Measurements from ENCODE around the gene MCU.
"Not testable (repeated sequence)": the region's sequence is repeated elsewhere in the genome, so short reads cannot be mapped to it uniquely, and the experiment has no call there.

MCU gene

DNA sequence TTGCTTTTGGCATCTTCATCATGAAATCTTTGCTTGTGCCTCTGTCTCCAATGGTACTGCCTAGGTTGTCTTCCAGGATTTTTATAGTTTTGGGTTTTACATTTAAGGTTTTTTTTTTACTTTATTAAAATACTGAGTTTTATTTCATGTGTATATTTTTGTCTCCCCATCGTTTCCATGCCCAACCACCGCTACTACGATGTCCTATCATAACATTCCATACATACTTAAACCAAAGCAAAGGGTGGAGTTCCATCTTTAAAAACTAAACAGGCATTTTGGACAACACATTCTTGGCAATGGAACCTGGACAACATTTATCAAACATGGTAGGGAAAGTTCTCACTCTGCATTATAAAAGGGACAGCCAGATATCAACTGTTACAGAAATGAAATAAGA is 225.3 kb downstream of the MCU start:
- H3K4me3 Mint-ChIP-seq, H3K27ac Mint-ChIP-seq, ATAC-seq, H3K9me3 Mint-ChIP-seq, H3K36me3 Mint-ChIP-seq: not testable (repeated sequence)
- H3K27me3 Mint-ChIP-seq = peaks cover 15% of the 10 kb centered on the region
- H3K4me1 Mint-ChIP-seq = peaks cover 10% of the 10 kb centered on the region

DNA sequence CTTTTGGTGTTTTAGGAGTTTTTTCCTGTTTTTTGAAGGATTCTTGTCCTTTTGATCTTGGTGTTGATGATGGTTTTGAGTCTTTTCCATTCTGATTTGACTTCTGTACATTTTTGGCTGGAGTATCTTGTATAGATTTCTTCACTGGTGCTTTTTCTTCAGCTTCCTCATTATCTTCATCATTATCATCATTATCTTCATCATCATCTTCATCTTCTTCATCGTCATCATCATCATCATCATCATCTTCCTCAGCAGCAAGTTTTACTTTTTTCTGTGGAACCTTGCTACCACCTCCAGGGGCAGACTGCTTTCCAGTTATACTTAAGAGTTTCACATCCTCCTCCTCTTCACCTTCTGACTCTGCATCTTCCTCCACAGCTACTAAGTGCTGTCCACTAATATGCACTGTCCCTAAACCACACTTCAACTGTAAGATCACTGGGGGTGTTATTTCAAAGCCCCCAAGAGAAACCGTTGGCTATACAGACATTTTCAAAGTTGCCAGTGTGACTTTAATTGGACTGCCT is 225.9 kb downstream of the MCU start:
- Mint-ChIP-seq H3K27me3 (peaks cover 15% of the 10 kb centered on the region), H3K9me3 (peaks cover 13% of the 10 kb centered on the region), H3K4me1 (peaks cover 10% of the 10 kb centered on the region)
- not testable (repeated sequence) for H3K27ac Mint-ChIP-seq, H3K4me3 Mint-ChIP-seq, ATAC-seq, H3K36me3 Mint-ChIP-seq

DNA sequence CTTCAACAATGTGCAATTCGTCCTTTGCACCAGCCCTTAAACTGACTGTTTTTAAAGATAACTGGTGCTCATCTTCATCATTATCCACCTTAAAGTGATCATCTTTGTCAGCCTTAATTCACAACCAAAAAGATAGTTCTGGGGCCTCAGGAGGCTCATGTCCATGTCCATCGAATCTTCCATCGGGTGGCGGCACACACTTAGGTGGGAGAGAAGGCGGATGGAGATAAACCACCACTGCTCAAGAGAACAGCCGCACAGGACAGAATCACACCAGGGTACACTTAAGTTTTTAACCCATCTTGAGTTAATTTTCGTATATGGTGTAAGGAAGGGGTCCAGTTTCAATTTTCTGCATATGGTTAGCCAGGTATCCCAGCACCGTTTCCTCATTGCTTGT is 226.4 kb downstream of the MCU start:
- Mint-ChIP-seq H3K4me3 (no peak overlapping the region), H3K27me3 (peaks cover 15% of the 10 kb centered on the region), H3K36me3 (peaks cover 5% of the 10 kb centered on the region), H3K27ac (no peak overlapping the region), H3K4me1 (peaks cover 10% of the 10 kb centered on the region), H3K9me3 (peaks cover 13% of the 10 kb centered on the region)
- ATAC-seq = no peak

GRCh38 chr10:72921147-72921683 is 229.3 kb downstream of the MCU start:
- not testable (repeated sequence) for H3K36me3 Mint-ChIP-seq, H3K4me3 Mint-ChIP-seq, ATAC-seq, H3K27ac Mint-ChIP-seq
- Mint-ChIP-seq H3K4me1 (peaks cover 10% of the 10 kb centered on the region), H3K27me3 (peaks cover 29% of the 10 kb centered on the region), H3K9me3 (peaks cover 13% of the 10 kb centered on the region)

GRCh38 chr10:72924351-72924750 is 232.4 kb downstream of the MCU start:
- no peak overlapping the region for H3K4me3 Mint-ChIP-seq
- H3K27ac Mint-ChIP-seq = no peak overlapping the region
- no peak for ATAC-seq
- peaks cover 5% of the 10 kb centered on the region for H3K36me3 Mint-ChIP-seq
- H3K9me3 Mint-ChIP-seq = peaks cover 10% of the 10 kb centered on the region
- no peaks in the 10 kb centered on the region for H3K4me1 Mint-ChIP-seq
- H3K27me3 Mint-ChIP-seq = peaks cover 39% of the 10 kb centered on the region

DNA sequence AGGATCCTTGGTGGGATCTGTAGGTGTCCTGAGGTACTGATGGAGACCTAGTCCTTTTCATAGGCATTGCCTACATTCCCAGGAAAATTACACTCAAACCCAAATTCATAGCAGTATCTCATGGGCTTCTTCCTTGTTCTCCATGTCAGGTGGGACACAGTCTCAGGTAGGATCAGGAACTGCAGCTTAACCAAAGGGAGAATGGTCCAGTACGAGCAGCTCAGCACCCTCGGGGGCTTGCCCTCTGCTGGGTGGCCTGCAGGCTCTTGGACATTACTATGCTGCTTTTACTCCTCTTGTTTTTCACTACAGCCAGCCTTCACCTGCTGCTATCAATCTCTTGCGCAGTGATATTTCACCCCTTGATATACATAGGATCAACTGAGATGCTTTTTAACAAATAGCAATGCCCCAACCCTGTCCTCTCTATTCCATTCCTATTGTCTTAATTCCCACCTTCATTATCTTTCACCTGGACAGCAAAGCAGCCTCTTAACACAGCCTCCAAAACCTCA is 234.1 kb downstream of the MCU start:
- no peak overlapping the region for H3K4me3 Mint-ChIP-seq
- no peak overlapping the region for H3K27ac Mint-ChIP-seq
- peaks cover 27% of the 10 kb centered on the region for H3K27me3 Mint-ChIP-seq
- H3K4me1 Mint-ChIP-seq = no peaks in the 10 kb centered on the region
- peaks cover 6% of the 10 kb centered on the region for H3K9me3 Mint-ChIP-seq
- no peak for ATAC-seq
- peaks cover 3% of the 10 kb centered on the region for H3K36me3 Mint-ChIP-seq

DNA sequence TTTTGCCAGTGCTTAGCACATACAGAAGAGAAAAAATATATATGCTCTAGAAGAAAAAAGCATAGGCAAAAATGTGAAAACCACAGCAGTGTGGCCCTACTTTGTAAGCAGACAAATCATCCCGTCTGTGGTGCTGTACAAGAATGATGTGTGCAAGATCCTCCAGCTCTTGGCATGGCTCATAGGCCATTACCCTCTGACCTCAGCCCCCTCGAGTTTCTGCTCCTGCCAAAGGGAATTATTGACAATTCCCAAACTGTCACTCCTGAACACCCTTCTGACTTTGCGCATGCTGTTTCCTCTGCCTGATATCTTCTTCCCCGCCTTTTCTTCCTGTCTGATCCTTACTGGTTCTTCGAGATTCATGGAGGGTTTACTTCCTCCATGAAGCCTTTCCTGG is 235.5 kb downstream of the MCU start:
- Mint-ChIP-seq H3K27ac (no peak overlapping the region), H3K36me3 (no peaks in the 10 kb centered on the region)

DNA sequence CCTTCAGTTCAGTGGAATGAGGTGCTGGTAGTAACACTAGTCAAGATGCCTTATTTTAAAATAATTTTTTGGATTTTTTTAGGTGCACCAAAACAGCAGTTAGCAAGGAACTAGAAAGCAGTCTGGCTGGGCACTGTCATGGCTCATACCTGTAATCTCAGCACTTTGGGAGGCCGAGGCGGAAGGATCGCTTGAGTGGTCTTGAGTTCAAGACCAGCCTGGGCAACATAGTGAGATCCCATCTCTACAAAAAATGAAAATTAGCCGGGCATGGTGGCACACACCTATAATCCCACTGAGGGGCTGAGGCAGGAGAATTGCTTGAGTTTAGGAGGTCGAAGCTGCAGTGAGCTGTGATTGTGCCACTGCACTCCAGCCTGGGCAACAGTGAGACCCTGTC is 236.9 kb downstream of the MCU start:
- no peaks in the 10 kb centered on the region for H3K36me3 Mint-ChIP-seq
- no peak overlapping the region for H3K27ac Mint-ChIP-seq
- no peak for ATAC-seq
- no peaks in the 10 kb centered on the region for H3K9me3 Mint-ChIP-seq
- no peak overlapping the region for H3K4me3 Mint-ChIP-seq
- H3K27me3 Mint-ChIP-seq = peaks cover 24% of the 10 kb centered on the region
- no peaks in the 10 kb centered on the region for H3K4me1 Mint-ChIP-seq

More for the DNA sequence above, 235.5 kb downstream of the MCU start:
- Mint-ChIP-seq H3K9me3 (peaks cover under 1% of the 10 kb centered on the region), H3K27me3 (peaks cover 24% of the 10 kb centered on the region), H3K4me1 (no peaks in the 10 kb centered on the region), H3K4me3 (no peak overlapping the region)
- ATAC-seq = no peak

DNA sequence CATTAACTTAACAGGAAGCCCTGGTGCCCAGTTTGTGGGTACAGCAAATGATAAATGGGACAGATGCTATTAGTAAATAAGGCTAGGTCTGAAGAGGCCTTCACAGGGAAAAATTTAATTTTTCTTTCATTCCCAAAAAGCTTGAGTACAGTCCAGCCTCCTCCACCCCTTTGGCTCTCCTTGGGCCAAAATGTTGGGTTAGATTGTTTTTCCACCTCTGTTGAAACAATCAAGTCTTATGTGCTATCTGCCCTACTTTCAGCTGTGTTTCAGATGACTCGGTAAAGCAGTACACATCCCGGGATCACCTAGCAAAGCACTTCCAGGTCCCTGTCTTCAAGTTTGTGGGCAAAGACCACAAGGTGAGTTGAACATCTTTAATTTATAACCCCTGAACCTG is 238.3 kb downstream of the MCU start:
- Mint-ChIP-seq H3K4me1 (no peaks in the 10 kb centered on the region), H3K9me3 (no peaks in the 10 kb centered on the region), H3K36me3 (no peaks in the 10 kb centered on the region), H3K27me3 (peaks cover 15% of the 10 kb centered on the region), H3K27ac (no peak overlapping the region), H3K4me3 (no peak overlapping the region)
- ATAC-seq = no peak

DNA sequence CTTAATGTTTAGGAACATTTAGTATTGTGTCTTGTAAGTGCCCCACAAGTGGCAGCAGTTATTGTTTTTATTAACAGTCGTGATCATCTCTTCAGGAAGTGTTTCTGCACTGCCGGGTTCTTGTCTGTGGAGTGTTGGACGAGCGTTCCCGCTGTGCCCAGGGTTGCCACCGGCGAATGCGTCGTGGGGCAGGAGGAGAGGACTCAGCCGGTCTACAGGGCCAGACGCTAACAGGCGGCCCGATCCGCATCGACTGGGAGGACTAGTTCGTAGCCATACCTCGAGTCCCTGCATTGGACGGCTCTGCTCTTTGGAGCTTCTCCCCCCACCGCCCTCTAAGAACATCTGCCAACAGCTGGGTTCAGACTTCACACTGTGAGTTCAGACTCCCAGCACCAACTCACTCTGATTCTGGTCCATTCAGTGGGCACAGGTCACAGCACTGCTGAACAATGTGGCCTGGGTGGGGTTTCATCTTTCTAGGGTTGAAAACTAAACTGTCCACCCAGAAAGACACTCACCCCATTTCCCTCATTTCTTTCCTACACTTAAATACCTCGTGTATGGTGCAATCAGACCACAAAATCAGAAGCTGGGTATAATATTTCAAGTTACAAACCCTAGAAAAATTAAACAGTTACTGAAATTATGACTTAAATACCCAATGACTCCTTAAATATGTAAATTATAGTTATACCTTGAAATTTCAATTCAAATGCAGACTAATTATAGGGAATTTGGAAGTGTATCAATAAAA is 240.5 kb downstream of the MCU start:
- no peak overlapping the region for H3K4me3 Mint-ChIP-seq
- peaks cover 16% of the 10 kb centered on the region for H3K27me3 Mint-ChIP-seq
- no peaks in the 10 kb centered on the region for H3K9me3 Mint-ChIP-seq
- no peak for ATAC-seq
- H3K27ac Mint-ChIP-seq = no peak overlapping the region
- H3K36me3 Mint-ChIP-seq = no peaks in the 10 kb centered on the region
- H3K4me1 Mint-ChIP-seq = no peaks in the 10 kb centered on the region

GRCh38 chr10:72935361-72935760 is 243.4 kb downstream of the MCU start:
- no peak overlapping the region for H3K4me3 Mint-ChIP-seq
- no peak for ATAC-seq
- no peaks in the 10 kb centered on the region for H3K36me3 Mint-ChIP-seq
- no peak overlapping the region for H3K27ac Mint-ChIP-seq
- peaks cover 9% of the 10 kb centered on the region for H3K27me3 Mint-ChIP-seq
- no peaks in the 10 kb centered on the region for H3K4me1 Mint-ChIP-seq
- no peaks in the 10 kb centered on the region for H3K9me3 Mint-ChIP-seq
